SW480 (cell line): ENCODE measurements around the gene ADAMTSL4.

Experiments
- DNase-seq: peaks from one replicate; pipeline ENCODE4 v3.0.0-alpha.2; 2016; ENCODE audit warnings: low spot score

Gene ADAMTSL4

DNA sequence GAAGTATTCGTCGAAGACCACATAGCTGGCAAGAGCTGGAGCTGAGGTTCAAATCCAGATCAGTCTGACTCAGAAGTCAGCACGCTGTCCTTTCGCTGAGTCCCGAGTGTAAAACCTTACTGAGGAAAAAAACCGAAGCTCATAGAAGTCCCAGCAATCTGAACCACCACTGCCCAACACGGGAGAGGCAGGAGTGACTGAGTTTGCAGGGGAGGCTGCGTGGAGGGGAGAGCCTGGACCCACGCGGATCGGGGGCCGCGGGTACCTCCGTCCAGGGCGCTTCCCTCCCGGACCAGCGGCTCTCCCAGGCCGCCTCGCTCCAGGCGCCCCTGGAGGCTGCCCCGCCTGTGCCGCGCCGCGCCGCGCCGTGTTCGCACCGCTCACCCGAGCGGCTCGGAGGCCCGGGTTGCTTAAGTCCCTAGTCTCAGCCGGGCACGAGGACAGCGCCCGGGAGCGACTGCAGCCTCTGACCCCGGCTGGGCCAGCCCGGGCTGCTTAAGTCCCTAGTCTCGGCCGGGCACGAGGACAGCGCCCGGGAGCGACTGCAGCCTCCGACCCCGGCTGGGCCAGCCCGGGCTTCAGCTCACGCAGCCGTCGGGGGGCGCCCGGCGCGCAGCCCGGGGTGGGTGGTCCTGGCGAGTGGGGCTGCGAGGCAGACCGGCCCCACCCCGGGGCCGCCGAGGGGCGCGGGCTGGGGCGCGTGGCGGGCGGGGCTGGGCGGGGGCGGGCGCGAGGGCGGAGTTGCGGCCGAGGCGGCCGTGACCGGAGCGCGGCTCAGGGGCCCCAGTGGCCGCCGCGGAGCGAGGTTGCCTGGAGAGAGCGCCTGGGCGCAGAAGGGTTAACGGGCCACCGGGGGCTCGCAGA lies at the start of gene ADAMTSL4:
TSS of gene ADAMTSL4 (plus strand) at position 777 of the 864 bp plus-strand sequence. CDS start 2,881 bp downstream, outside the sequence.
- DNase-seq, result peak; percentile 72

DNA sequence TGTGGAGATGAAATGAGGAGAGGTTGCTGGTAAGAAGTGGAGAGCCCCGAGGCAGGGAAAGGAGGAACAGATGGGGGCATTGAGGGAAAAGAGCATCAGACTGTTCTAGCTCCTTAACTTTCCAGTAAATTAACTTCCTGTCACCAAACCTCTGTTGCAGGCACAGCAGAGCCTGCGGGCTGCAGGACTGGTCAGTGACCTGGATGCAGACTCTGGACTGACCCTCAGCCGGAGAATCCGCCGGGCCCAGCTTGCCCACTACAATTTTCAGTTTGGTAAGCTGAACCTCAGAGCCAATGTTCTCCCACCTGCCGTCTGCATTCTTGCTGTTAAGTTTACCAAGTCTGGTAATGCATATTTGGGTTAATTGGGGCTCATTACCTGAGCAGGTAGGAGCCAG lies 43.8 kb upstream of the ADAMTSL4 start:
- no peak for DNase-seq

- peak; percentile 65 for DNase-seq
Observed at GRCh38 chr1:150507912-150508864, 41.0 kb upstream of the ADAMTSL4 start, which contains the start of gene ECM1. Gene ECM1, plus strand, starts transcription at chr1:150508109. Its CDS starts 101 bp downstream, at chr1:150508210.

DNA sequence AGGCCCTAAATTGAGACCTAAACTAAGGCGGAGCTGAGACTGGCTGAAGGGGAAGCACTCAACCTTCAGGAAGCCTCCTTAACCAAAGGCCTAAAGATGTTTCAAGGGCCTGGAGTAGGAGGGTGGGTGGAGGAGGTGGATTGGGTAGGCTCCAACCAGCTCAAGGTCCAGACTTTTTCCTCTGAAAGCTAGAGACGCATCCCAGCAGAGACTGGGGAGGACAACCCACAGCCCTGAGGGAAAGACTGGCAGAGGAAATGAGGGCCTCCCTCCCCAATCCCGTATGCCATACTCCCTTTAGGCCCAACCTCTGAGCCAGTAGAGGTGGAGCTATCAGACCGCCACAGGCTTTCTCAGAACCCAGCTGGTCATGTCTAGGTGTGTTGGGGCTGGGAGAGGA lies 40.2 kb upstream of the ADAMTSL4 start:
- DNase-seq, result no peak

- no peak for DNase-seq
Observed at GRCh38 chr1:150511551-150511950, 37.7 kb upstream of the ADAMTSL4 start.

DNA sequence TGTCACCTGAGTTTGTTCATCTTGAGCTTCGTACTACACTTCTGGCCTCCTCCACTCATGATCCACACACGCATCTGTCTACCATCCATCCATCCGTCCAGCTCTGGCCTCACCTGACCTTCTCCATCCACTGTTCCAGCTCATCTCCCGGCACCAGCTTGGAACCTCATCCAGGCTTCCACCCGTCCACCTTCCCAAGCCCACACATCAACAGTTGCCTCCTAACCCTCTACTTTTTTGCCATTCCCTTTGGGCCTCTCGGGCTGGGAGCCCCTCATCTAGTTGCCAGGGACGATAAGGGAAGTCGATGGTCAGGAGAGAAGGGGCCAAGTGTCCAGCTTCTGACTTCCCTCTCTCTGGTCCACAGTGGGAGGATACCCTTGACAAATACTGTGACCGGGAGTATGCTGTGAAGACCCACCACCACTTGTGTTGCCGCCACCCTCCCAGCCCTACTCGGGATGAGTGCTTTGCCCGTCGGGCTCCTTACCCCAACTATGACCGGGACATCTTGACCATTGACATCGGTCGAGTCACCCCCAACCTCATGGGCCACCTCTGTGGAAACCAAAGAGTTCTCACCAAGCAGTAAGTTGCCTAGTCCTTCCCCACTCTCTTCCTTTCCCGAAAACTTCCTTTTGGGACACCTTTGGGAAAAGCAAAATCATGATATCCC lies 37.1 kb upstream of the ADAMTSL4 start:
- no peak for DNase-seq

- no peak for DNase-seq
Observed at GRCh38 chr1:150512846-150513245, 36.4 kb upstream of the ADAMTSL4 start.

GRCh38 chr1:150513351-150513791 lies 35.8 kb upstream of the ADAMTSL4 start:
- DNase-seq, result peak; percentile 31

- no peak for DNase-seq
Observed at GRCh38 chr1:150514260-150514659, 34.9 kb upstream of the ADAMTSL4 start.

GRCh38 chr1:150514913-150515327 lies 34.3 kb upstream of the ADAMTSL4 start:
- DNase-seq, result no peak

DNA sequence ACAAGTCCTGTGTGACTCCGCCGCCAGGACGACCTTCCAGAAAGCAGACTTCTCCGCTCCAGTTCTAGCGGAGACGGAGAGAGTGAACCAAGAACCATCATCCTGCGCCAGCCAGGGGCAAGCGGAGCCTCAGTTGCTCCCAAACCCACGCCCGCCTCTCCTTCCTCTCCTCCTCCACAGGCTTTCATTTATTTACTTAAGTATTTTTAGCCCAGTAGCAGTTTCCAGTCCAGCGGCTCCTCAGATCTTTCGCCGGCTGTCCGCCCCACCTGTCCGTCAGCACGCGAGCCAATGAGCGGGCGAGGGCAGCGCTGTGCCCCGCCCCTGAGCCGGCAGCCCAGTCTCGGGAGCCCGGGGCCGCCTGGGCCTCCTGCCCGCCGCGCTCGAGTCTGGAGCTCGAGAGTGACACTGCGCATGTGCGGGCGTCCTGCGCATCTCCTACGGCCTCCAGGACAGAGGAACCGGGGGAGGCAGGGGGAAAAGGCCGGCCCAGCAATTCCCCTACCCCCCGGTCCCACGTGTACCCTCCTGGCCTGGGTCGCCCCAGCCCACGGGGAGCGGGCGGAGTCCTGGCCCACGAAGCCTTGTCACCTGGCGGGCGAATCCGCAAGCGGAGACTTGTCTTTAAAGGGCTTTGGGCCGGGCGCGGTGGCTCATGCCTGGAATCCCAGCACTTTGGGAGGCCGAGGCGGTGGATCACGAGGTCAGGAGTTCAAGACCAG lies 33.7 kb upstream of the ADAMTSL4 start, which contains the start of gene FALEC:
TSS of gene FALEC (plus strand) at position 425 of the 722 bp plus-strand sequence.
- DNase-seq, result peak; percentile 91

DNA sequence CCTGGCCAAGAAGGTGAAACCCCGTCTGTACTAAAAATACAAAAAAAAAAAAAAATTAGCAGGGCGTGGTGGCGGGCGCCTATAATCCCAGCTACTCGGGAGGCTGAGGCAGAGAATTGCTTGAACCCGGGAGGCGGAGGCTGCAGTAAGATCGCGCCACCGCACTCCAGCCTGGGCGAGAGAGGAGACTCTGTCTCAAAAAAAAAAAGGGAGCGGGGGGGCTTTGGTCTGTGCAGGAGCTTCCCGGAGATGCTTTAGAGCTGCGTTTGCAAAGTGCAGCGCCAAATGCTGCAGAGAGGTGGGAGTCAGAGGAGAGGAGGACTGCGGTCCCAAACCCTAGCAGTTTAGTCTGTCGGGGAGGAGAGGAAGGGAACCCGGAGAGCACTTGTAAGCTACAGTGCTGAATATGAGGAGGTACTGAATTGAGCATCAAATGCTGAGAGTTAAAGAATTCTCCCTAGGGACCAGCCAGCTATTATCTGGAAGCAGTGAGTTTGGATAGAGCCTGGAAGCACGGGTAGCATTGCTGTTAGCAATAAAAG lies 33.1 kb upstream of the ADAMTSL4 start:
- no peak for DNase-seq

DNA sequence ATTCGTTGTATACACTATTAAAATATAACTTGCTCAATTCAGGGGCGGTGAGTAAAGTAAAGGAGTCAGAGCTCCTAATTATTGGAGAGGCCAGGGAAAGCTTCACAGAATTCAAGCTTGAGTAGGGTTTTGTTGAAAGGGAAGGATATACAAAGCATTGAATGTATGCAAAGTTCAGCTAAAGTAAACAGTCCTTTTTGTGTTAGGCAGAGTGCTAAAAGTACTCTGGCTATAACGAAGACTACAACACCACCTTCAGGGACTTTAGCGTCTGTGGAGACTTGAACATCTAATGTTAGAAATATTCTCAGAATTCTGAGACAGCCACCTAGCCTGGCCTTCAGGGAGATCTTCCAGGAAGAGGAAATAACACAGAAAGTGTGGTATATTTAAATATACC lies 32.6 kb upstream of the ADAMTSL4 start:
- DNase-seq, result no peak

GRCh38 chr1:150521196-150521968 lies 27.8 kb upstream of the ADAMTSL4 start:
- no peak for DNase-seq

DNA sequence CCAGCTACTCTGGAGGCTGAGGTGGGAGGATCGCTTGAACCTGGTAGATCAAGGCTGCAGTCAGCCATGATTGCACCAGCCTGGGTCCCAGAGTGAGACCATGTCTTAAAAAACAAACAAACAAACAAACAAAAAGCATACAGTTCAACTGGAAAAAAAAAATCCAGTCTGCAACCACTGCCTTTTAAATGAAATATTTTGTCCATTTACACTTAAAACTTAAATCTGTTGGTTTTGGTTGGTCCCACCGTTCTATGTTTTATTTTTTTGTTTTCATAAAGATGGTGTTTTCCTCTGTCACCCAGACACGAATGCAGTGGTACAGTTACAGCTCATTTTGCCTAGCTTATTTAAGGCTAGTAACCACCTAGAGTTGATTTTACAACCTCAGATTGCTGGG lies 23.9 kb upstream of the ADAMTSL4 start:
- no peak for DNase-seq

DNA sequence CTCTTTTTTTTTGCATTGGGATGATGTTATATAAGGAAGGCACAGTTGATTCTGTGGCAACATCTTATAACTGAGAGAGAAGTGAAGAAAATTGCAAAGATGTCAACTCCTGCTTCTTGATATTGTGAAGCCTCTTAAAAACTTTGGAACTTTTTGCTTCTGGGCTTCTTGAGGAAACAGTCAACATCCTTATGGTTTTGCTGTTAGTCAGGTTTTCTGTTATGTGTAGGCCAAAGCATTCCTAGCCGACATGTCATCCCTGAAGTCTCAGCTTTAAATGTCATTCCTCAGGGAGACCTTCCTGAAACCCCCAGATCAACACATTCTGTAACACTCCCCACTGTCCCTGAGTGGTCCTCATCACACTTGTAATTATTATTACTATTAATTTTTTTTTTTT lies 21.0 kb upstream of the ADAMTSL4 start:
- DNase-seq, result no peak

DNA sequence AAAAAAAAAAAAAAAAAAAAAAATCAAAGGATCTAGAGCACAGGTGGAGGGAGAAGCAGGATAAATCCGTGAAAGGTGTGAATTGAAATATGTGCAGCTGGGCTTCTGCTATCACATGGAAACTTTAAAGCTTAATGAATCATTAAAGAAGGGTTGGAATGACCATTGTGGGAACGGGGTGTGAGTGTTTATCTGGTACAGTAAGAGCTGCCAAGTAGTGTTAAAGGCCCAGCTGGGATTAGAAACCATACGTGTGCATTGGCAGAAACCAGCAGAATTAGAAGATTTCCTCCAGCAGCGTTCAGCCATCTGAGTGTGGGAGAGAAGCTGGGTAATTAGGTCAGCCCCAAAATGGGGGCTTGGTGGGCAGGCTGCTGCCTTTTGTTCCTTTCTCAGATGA lies 20.2 kb upstream of the ADAMTSL4 start:
- peak; percentile 70 for DNase-seq

GRCh38 chr1:150530491-150531159 lies 18.6 kb upstream of the ADAMTSL4 start:
- DNase-seq, result no peak

GRCh38 chr1:150532860-150533259 lies 16.3 kb upstream of the ADAMTSL4 start:
- DNase-seq, result no peak

DNA sequence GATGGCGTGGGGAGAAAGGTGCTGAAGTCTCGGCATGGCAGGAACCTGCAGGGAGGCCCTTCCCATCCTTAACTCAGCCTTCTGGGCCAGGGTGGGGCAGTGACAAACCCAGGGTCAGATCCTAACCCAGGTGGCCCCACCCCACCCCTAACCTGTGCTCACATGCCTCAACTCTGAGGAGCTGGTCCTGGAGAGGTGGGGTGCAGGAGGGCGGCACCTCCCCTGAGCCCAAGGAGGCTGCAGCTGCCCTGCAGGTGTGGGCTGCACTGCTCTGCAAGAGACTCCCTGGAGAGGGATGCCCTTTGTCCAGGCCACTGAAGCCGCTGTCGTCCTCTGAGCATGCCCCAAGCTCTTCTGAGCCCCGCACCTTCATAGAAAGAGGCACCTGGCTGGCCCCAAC lies 15.2 kb upstream of the ADAMTSL4 start:
- no peak for DNase-seq
